MCF 10A (cell line): Measurements from ENCODE around the gene GLT6D1. TPM values are rescaled to one million over a fixed set of nuclear protein-coding genes. Genes with fewer than 3 reads are reported as not detected.

ENCODE experiments used
- BruUV-seq: library from RNA; stranded (reverse); fragments of 400-500 nt; replicated peaks from 2 replicates; lab custom pipeline; 2021; lab: Mats Ljungman, UMichigan
- CTCF ChIA-PET: fragments of 300-600 bp; sonication (Branson Sonifier 250); formaldehyde crosslinking; extraction: SDS; loops from one replicate; lab custom pipeline; 2021; ENCODE audit warnings: antibody characterized with exemption, inconsistent platforms; lab: Yijun Ruan, JAX
- POLR2A ChIA-PET: fragments of 300-600, 350-650 bp; sonication (Branson Sonifier 250); formaldehyde crosslinking; extraction: SDS; loops from one replicate; lab custom pipeline; 2020; ENCODE audit warnings: antibody characterized with exemption, inconsistent platforms; lab: Yijun Ruan, JAX
- DNase-seq: peaks from one replicate; pipeline ENCODE4 v3.0.0-alpha.2; 2018; ENCODE audit not compliant: unreplicated experiment
- H3K27ac Mint-ChIP-seq: one replicate; pipeline ENCODE4 v1.8.0; 2022; ENCODE audit warnings: mild to moderate bottlenecking, low read depth, mixed read lengths; ENCODE audit not compliant: unreplicated experiment
- H3K27me3 Mint-ChIP-seq: one replicate; pipeline ENCODE4 v1.8.0; 2022; ENCODE audit warnings: mixed read lengths; ENCODE audit not compliant: insufficient read depth, unreplicated experiment
- H3K36me3 Mint-ChIP-seq: one replicate; pipeline ENCODE4 v1.8.0; 2022; ENCODE audit warnings: mild to moderate bottlenecking, moderate library complexity, mixed read lengths; ENCODE audit not compliant: insufficient read depth, unreplicated experiment
- H3K4me1 Mint-ChIP-seq: one replicate; pipeline ENCODE4 v1.8.0; 2022; ENCODE audit warnings: mixed read lengths; ENCODE audit not compliant: insufficient read depth, unreplicated experiment
- H3K4me3 Mint-ChIP-seq: one replicate; pipeline ENCODE4 v1.8.0; 2022; ENCODE audit warnings: mild to moderate bottlenecking, moderate library complexity, mixed read lengths; ENCODE audit not compliant: unreplicated experiment
- H3K9me3 Mint-ChIP-seq: one replicate; pipeline ENCODE4 v1.8.0; 2022; ENCODE audit warnings: mixed read lengths; ENCODE audit not compliant: unreplicated experiment
- intact Hi-C: fragments of 100-400 bp; cut with micrococcal nuclease; formaldehyde crosslinking; loops from 2 replicates; pipeline ENCODE4 v1.14.1; 2022
- total RNA-seq: library from RNA; stranded (reverse); gene quantifications from 2 replicates; pipeline ENCODE4 v1.2.3, GENCODE V29; 2022
- TF ChIP-seq, protein P1 (sequence below): fragments of 200-600 bp; IDR thresholded peaks from one replicate; pipeline ENCODE4 v1.8.0; 2022; ENCODE audit warnings: antibody characterized with exemption, mild to moderate bottlenecking; ENCODE audit not compliant: unreplicated experiment

GLT6D1 gene
- total RNA-seq, 1 experiment from 2014 or later, result not detected

GRCh38 chr9:135591506-135592330 lies 47.6 kb downstream of the GLT6D1 start:
- intact Hi-C loops, result no loop called here
- POLR2A ChIA-PET, result no interaction called here
- H3K27ac Mint-ChIP-seq, result no peak overlapping the region
- DNase-seq, result no peak
- H3K4me3 Mint-ChIP-seq, result no peak overlapping the region
- H3K27me3 Mint-ChIP-seq, result peaks cover 60% of the 10 kb centered on the region
- H3K36me3 Mint-ChIP-seq, result no peaks in the 10 kb centered on the region
- no TSS peak for BruUV-seq
- no peaks in the 10 kb centered on the region for H3K4me1 Mint-ChIP-seq
- TF ChIP-seq, protein P1, sequence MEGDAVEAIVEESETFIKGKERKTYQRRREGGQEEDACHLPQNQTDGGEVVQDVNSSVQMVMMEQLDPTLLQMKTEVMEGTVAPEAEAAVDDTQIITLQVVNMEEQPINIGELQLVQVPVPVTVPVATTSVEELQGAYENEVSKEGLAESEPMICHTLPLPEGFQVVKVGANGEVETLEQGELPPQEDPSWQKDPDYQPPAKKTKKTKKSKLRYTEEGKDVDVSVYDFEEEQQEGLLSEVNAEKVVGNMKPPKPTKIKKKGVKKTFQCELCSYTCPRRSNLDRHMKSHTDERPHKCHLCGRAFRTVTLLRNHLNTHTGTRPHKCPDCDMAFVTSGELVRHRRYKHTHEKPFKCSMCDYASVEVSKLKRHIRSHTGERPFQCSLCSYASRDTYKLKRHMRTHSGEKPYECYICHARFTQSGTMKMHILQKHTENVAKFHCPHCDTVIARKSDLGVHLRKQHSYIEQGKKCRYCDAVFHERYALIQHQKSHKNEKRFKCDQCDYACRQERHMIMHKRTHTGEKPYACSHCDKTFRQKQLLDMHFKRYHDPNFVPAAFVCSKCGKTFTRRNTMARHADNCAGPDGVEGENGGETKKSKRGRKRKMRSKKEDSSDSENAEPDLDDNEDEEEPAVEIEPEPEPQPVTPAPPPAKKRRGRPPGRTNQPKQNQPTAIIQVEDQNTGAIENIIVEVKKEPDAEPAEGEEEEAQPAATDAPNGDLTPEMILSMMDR, result no peak
- CTCF ChIA-PET, result no interaction called here
- H3K9me3 Mint-ChIP-seq, result no peaks in the 10 kb centered on the region

DNA sequence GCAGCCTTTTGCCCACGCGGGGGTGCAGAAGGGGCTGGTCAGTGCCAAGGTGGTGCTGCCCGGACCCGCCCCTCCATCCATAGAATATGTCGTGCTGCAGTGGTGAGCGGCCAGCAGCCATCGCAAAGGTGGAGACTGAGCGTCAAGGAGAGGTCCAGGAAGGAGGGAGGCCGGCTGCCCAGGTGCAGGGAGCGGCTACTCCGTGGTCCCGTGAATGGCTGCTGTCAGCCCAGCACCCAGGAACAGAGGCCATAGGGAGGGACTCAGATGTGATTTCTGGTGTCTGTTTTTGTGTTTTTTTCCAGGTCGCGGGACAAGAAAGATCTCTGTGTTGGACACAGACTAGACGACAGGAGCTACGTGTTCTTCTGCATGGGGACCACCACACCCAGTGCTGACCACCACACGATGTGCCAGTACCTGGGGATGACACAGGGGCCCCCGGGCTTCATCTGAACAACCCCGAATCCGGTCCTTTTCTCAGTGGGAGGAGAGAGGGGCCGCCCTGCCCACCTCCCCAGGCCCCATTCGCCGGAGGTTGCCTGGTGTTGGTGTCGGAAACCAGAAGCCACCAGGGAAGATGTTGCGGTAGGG lies 48.8 kb downstream of the GLT6D1 start:
- BruUV-seq, result no TSS peak
- H3K4me1 Mint-ChIP-seq, result no peaks in the 10 kb centered on the region
- no peak for DNase-seq
- intact Hi-C loops, result no loop called here
- H3K27me3 Mint-ChIP-seq, result peaks cover 48% of the 10 kb centered on the region
- H3K27ac Mint-ChIP-seq, result no peak overlapping the region
- H3K4me3 Mint-ChIP-seq, result no peak overlapping the region
- POLR2A ChIA-PET, result no interaction called here
- CTCF ChIA-PET, result no interaction called here
- H3K36me3 Mint-ChIP-seq, result no peaks in the 10 kb centered on the region
- H3K9me3 Mint-ChIP-seq, result no peaks in the 10 kb centered on the region
- TF ChIP-seq, protein P1, result no peak

GRCh38 chr9:135589596-135590485 lies 49.5 kb downstream of the GLT6D1 start:
- Mint-ChIP-seq H3K27me3 (peaks cover 41% of the 10 kb centered on the region), H3K36me3 (no peaks in the 10 kb centered on the region), H3K27ac (no peak overlapping the region), H3K4me1 (no peaks in the 10 kb centered on the region), H3K4me3 (no peak overlapping the region), H3K9me3 (no peaks in the 10 kb centered on the region)
- TF ChIP-seq, protein P1, result no peak
- ChIA-PET POLR2A (no interaction called here), CTCF (no interaction called here)
- intact Hi-C loops, result no loop called here
- BruUV-seq, result no TSS peak
- no peak for DNase-seq
